T-helper 1 cell treated with Interleukin-12 subunit alpha and Interleukin-12 subunit beta and Interleukin-4 antibody, amounts not matched to agents 30 ng/mL and 1 ng/mL, for 36 hours (primary cell): ENCODE data around the gene C14orf132. TPM values are rescaled to one million over a fixed set of nuclear protein-coding genes. Genes with fewer than 3 reads are reported as not detected.

Experiments used
- intact Hi-C: fragments of 100-400 bp; cut with micrococcal nuclease; formaldehyde crosslinking; loops from one replicate; pipeline ENCODE4 v1.15.1; 2024
- total RNA-seq: library from RNA; stranded (reverse); gene quantifications from 2 replicates; pipeline ENCODE4 v1.2.3, GENCODE V29; 2022

Gene C14orf132
- total RNA-seq, 1 donor from 2014 or later, result 0.12 TPM

DNA sequence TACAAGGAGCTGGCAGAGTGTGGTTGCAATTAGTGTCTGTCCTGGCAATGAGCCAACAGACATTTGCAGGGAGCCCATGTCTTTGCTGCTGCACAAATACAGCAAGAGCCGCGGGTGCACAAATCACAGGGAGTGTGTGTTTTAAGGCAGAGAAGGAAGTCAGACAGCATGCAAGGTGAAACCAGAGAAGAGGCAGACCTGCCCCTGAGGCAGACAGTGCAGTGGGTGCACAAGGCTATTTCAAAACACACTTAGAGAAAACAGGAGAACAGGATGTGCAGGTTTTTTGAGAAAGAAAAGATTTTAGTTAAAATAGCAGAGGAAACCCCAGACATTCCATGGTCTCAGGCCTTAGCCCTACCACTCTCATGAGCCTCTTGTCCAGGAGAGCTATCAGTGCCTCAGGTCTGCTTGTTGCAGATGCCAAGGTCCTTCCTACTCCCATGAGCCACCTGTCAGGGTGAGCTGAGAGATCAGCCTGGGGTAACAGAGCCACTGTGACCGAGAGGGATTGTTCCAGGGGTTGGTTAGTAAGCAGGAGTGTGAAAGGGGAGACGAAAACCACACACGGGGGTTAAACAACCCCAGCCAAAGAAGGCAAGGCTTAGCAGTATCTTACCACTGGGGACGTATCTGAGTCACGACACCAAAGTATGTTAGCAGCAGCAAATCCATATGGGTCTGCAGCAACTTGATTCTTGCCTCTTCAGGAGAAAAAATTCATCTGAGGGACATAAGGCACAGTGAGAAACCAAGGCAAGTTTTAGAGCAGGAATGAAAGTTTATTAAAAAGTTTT, 78.1 kb downstream of the C14orf132 start:
- intact Hi-C loops, result no loop called here

DNA sequence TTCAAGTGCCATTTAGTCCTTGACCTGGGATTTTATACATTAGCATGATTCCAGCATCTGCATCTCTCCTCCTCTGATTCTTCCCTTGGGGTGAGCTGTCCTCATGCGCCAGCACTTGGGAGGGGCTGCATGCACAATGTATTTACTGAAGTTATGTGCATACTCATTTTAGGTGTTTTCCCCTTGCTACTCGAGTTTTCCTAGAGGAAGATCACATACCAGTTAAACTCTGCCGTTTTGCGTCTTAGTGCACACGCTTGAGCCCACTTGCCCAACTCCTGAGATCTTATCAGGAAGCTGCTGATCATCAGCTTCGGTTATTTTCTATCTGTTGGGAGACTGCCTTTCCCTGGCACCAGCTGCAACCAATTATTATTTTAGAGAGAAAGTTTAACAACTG, 78.8 kb downstream of the C14orf132 start:
- intact Hi-C loops, result no loop called here

DNA sequence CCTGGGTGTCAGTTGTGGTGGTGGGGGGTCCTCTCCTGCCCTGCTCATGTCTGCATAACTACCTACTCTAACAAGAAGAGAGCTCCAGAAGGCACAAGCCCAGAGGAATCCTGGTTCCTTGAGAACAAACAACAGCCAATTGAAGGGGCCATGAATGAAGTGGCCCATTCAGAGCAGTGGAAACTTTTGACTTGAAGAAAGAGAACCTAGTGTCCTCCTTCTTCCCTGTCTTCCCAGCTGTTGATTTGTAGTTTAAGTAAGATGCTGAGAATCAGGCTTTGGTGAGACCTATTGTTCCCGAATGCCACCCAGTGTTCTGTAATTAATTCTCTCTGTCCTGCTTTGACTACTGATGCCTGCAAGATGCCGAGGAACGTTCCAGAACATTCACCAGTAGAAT, 79.2 kb downstream of the C14orf132 start:
- intact Hi-C loops, result no loop called here

DNA sequence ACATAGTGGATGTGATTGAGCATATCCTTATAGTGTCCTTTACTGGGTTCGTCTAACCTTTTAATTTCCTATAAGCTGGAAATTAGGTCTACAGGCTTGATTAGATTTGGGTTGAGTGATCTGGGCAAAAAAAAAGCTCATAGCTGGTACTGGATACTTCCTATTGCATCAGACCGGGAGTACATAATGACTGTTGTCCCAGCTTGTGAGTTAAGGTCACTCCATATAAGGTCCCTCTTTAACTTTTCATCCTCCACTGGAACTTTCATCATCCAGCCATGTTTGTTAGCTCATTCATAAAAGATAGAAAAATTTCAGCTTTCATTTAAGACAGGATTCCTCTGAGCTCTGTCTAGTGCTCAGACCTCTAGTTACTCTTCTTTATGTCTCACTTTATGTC, 80.8 kb downstream of the C14orf132 start:
- intact Hi-C loops, result no loop called here

- intact Hi-C loops, result no loop called here
Measured at GRCh38 chr14:96120392-96120791, 81.2 kb downstream of the C14orf132 start.

DNA sequence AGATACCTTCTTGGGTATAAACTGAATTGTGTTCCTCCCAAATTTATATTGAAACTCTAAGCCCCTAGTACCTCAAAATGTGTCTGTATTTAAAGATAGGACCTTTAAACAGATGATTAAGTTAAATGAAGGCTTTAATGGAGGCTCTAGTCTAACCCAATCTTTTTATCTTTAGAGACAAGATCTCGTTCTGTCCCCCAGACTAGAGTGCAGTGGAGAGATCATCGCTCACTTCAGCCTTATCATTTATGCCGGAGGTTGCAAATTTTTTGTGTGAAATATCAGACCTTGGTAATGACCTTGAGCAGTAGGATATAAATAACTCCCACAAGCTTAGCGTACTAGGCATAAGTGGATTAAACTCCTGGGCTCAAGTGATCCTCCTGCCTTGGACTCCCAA, 81.8 kb downstream of the C14orf132 start:
- intact Hi-C loops, result no loop called here

GRCh38 chr14:96121660-96122395, 82.7 kb downstream of the C14orf132 start:
- intact Hi-C loops, result no loop called here

GRCh38 chr14:96122496-96122895, 83.3 kb downstream of the C14orf132 start:
- intact Hi-C loops, result no loop called here

GRCh38 chr14:96125536-96125935, 86.4 kb downstream of the C14orf132 start:
- intact Hi-C loops, result no loop called here

DNA sequence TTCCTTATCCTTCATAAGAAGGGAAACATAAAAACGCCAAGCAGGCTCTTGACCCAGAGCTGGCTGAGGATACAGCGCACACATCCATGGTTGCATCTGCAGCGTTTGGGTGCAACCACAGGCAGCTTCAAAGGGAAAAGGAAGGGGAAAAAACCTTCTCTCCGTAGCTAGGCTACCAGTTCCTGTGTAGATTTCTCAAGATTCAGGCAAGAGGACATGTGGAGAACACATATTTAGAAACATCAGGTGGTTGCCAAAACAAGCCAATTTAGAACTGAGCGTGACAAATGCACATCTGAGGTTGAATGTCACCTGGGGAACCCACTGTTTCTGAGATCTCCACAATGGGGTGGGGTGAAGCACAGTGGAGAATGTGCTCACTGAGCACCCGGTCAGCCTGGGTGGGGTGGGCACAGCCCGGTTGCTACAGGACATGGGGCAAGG, 87.2 kb downstream of the C14orf132 start:
- intact Hi-C loops, result no loop called here

DNA sequence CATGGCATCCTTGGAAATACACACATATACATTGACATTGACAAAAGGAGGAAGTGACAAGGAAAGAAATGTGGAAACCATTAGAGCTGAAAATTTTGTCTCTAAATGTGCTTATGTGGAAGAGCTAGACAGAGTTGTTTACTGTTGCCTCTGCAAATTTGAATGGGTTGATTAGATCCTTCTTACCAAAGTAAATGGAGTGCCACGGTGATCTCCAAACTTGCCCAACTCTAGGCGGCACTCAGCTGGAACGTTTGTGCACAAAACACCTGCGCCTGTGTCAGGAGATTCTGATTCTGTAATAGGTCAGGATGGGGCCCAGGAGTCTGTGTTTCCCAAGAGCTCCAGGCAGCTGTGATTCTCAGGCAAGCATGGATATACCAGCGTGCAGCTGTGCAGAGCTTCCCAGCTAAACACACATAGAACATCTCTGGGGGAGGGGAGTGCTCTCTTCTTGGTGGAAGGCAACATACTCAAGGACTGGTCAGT, 87.7 kb downstream of the C14orf132 start:
- intact Hi-C loops, result no loop called here

GRCh38 chr14:96129128-96129736, 90.1 kb downstream of the C14orf132 start:
- intact Hi-C loops, result no loop called here

DNA sequence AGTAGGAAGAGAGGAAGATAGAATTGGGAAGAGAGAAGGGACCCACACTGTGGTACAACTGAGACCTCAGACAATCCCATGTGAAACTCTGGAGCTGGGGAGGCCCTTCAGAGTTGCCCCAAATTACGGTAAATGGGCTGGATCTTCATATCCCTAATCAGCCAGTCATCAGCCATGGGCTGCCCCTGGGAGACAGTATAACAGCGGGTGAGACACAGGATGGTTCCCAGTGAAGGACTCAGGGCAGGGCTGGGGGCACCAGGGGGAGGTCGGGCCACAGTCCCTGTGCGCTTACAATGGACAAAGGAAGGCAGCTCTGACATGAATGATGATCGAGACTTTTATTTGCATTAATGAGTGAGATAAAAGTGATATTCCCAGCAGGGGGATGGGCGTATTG, 91.2 kb downstream of the C14orf132 start:
- intact Hi-C loops, result no loop called here

GRCh38 chr14:96130854-96131253, 91.7 kb downstream of the C14orf132 start:
- intact Hi-C loops, result no loop called here

DNA sequence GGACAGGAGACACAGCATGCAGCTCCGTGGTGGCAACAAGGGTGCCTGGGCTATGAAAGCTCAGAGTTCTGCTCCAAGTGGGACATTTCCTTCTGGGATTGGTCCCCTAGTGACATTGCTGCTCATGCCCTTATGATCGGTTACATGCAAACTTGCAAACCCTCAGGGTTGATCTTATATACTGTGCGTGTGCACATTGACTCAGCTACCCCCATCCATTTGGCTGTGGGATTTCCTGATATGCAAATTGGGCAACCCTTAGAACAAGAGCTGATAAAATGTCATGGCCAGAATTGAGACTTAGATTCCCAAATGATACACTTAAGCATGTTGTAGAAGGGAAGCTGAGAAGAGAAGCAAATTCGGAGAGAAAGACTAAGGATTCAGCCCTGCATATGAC, 92.7 kb downstream of the C14orf132 start:
- intact Hi-C loops, result no loop called here

GRCh38 chr14:96134508-96134907, 95.3 kb downstream of the C14orf132 start:
- intact Hi-C loops, result no loop called here

- intact Hi-C loops, result no loop called here
Measured at GRCh38 chr14:96135285-96135684, 96.1 kb downstream of the C14orf132 start.

- intact Hi-C loops, result no loop called here
Measured at GRCh38 chr14:96136371-96137005, 97.3 kb downstream of the C14orf132 start.

GRCh38 chr14:96138241-96138640, 99.1 kb downstream of the C14orf132 start:
- intact Hi-C loops, result no loop called here

- intact Hi-C loops, result no loop called here
Measured at GRCh38 chr14:96139169-96139568, 100.0 kb downstream of the C14orf132 start.

- intact Hi-C loops, result no loop called here
Measured at GRCh38 chr14:96139879-96140278, 100.7 kb downstream of the C14orf132 start.

DNA sequence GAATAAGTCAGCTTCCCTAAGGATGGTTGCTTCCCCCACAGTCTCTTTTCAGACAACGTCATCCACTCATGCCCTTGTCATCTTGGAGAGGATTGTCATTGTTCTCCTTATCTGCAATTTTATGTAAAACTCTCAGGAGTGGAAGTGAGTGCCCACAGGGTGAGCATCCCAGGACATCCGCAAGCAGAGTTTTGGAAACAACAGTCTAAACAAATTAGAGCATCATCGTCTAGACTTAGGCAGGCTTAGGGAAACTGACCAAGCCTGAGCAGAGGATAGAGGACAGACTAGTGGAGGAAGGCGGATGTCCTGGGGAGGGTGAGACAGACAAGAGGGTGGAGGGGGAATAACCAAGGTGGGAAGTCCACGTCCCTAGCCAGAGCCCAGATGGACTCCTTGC, 101.8 kb downstream of the C14orf132 start:
- intact Hi-C loops, result no loop called here
